HT1080 (cell line): ENCODE measurements around the gene MAP4. TPM values are rescaled to one million over a fixed set of nuclear protein-coding genes. Genes with fewer than 3 reads are reported as not detected.
A peak's percentile ranks its signal among the peaks of the same experiment; 100 is the strongest.
"Not testable (repeated sequence)": the region's sequence is repeated elsewhere in the genome, so short reads cannot be mapped to it uniquely, and the experiment has no call there.

Experiments used
- DNase-seq: peaks from one replicate; pipeline ENCODE4 v3.0.0-alpha.2; 2015; ENCODE audit warnings: low read depth
- total RNA-seq: library from RNA; depleted of rRNA; stranded (reverse); fragments of >200 nt; shearing (Covaris generic); gene quantifications from 2 replicates; pipeline ENCODE4 v1.2.3, GENCODE V29; 2014

Gene MAP4
- total RNA-seq, 1 experiment from 2014 or later, result 60.0 TPM

GRCh38 chr3:47895241-47895640, 121.0 kb downstream of the MAP4 start:
- no peak for DNase-seq

DNA sequence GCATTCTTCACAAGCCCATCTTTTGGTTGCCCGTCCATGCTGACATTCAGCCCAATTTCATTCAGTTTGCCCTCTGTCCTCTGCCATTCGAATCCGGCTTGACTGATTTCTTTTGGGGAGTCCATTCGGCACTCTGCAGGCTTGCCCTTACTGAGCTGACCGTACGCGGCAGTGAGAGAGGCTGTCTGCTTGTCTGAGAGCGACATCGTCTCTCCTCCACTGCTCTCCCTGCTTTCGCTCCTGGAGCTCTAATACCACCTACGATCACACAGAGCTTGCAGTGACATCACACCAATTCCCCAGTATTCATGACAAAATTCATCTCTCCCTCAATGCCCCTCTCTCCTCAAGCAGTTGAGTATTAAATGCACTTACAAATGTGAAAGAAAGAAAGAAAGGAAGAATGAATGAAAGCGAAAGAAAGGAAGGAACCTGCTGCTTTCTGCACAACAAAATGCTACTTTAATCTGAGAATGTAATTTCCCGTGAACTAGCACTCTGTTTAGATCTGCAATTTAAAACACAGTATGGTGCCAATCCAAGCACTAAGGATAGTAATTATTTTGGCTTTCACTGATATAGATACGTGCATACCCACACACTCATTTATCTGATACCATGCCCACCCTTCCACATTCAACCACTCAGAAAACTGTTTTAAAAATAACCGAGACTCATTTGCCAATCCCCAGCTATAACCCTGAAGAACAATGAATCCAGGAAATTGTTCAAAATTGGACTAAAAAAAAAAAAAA, 123.8 kb downstream of the MAP4 start:
- no peak for DNase-seq

- no peak for DNase-seq
Observed at GRCh38 chr3:47891613-47892005, 124.6 kb downstream of the MAP4 start.

DNA sequence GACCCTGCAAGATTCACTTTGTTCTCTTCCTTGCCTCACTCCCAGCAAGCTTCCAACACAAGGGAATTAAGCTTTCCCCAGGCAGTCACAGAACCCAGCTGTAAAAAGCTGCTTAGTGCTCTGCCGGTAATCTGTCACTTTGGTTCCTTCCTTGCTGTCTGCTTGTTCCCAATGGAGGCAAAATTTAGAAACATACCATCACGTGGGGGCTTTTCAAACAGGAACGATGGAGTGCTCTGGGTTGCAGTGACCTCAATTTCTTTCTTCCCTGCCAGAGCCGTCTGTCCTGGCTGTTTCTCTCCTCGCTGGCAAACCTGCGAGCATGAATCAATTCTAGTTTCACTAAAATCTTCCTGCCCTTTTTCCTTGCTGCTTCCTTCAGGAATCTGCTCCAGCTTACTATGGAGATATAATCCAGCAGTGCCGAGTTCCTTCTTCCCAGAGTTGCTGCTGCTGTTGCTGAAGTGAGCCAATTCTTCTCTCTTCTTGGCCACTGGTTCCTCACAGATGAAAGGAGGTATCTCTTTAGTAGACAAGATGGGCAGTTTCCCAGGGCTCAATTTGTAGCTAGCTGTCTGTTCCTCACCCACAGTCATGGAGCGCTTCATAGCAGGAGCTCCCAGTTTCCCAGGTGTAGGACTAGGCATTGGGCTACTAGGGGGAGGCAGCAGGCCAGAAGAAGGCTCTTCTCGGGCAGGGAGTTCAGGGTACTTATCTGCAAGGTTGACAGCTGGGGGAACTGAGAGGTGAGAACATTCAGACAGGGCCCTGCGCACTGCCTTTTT, 125.2 kb downstream of the MAP4 start:
- DNase-seq, result no peak

- DNase-seq, result no peak
Observed at GRCh38 chr3:47890126-47890827, 125.9 kb downstream of the MAP4 start.

DNA sequence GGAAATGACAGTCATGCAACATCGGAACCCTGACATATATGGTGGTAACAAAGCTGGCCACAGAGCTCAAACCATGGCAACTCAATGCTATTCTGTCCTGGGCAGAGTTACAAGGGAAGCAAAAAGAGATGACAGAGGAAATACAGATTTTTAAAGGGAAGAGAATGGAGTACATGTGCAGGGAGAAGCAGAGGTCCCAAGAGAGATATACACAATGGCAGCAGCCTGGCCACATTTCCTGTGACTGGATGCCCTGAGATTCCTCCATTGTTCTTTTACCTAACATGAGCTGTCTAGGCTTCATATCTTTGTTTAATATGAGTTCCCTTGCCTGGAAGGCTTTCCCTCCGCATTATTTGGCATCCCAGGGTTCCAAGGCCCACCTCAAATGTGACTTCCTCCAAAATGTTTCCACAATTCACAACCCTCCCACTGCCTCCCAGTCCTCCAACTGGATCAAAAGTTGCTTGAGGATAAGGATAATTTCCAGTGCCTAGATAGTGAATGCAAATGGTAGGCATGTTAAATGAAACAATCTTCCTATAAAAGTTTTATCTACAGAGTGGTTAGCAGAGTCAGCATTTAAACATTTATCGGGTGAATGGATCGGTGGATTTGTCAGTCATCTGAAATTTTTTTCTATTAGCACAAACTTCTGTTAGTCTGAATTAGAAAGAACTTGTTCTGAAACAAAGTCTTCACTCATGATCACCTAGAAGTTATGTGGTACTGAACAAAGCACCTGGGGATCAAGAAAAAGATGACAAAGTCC, 127.0 kb downstream of the MAP4 start:
- no peak for DNase-seq

DNA sequence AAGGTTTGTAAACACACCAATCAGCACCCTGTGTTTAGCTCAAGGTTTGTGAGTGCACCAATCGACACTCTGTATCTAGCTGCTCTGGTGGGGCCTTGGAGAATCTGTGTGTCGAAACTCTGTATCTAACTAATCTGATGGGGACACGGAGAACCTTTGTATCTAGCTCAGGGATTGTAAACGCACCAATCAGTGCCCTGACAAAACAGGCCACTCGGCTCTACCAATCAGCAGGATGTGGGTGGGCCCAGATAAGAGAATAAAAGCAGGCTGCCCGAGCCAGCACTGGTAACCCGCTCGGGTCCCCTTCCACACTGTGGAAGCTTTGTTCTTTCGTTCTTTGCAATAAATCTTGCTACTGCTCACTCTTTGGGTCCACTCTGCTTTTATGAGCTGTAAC, 128.2 kb downstream of the MAP4 start:
- not testable (repeated sequence) for DNase-seq

DNA sequence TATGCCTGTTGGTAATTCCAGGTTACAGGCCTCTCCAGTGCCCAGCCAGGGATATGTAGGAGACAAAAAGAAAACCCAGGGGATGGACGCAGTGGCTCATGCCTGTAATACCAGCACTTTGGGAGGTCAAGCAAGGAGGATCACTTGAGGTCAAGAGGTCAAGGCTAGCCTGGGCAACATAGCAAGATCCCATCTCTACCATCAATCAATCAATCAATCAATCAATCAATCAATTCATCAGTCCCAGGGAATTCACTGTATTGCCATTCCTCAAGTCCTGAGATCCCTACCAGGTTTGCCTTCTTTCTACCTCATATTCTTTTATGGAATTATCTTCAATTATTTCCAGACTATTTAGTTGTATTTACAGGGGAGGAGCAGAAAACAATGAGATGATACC, 131.0 kb downstream of the MAP4 start:
- DNase-seq, result no peak

GRCh38 chr3:47884603-47885002, 131.6 kb downstream of the MAP4 start:
- no peak for DNase-seq

DNA sequence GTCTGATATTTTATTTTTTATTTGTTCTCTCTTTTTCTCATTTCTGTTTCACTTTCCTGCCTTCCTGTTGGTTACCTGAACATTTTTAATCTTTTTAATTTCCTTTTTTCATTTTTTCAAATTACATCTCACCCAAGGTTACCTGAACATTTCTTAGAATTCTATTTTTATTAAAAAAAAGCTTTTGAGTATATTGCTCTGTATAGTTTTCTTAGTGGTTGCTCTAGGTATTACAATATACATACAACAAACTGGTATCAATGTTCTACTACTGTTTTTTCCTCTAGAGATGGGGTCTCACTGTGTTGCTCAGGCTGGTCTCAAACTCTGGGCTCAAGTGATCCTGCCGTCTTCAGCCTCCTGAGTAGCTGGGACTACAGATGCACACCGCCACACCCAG, 133.9 kb downstream of the MAP4 start:
- DNase-seq, result no peak

GRCh38 chr3:47877719-47878118, 138.5 kb downstream of the MAP4 start:
- no peak for DNase-seq

- DNase-seq, result peak; percentile 70
Observed at GRCh38 chr3:47877290-47877689, 138.9 kb downstream of the MAP4 start.

GRCh38 chr3:47874913-47875312, 141.3 kb downstream of the MAP4 start:
- DNase-seq, result no peak

GRCh38 chr3:47874438-47874837, 141.8 kb downstream of the MAP4 start:
- no peak for DNase-seq

GRCh38 chr3:47872916-47873315, 143.3 kb downstream of the MAP4 start:
- DNase-seq, result no peak

- DNase-seq, result no peak
Observed at GRCh38 chr3:47871389-47871788, 144.8 kb downstream of the MAP4 start.

- no peak for DNase-seq
Observed at GRCh38 chr3:47870702-47871260, 145.4 kb downstream of the MAP4 start.

- no peak for DNase-seq
Observed at GRCh38 chr3:47870156-47870555, 146.1 kb downstream of the MAP4 start.

GRCh38 chr3:47868306-47868705, 147.9 kb downstream of the MAP4 start:
- DNase-seq, result no peak

- no peak for DNase-seq
Observed at GRCh38 chr3:47867451-47868044, 148.7 kb downstream of the MAP4 start.

GRCh38 chr3:47865192-47865591, 151.0 kb downstream of the MAP4 start:
- peak; percentile 40 for DNase-seq
